ENCODE measurements around the gene NOX5.
"Not testable (repeated sequence)": the region's sequence is repeated elsewhere in the genome, so short reads cannot be mapped to it uniquely, and the experiment has no call there.

The NOX5 gene, protein sequence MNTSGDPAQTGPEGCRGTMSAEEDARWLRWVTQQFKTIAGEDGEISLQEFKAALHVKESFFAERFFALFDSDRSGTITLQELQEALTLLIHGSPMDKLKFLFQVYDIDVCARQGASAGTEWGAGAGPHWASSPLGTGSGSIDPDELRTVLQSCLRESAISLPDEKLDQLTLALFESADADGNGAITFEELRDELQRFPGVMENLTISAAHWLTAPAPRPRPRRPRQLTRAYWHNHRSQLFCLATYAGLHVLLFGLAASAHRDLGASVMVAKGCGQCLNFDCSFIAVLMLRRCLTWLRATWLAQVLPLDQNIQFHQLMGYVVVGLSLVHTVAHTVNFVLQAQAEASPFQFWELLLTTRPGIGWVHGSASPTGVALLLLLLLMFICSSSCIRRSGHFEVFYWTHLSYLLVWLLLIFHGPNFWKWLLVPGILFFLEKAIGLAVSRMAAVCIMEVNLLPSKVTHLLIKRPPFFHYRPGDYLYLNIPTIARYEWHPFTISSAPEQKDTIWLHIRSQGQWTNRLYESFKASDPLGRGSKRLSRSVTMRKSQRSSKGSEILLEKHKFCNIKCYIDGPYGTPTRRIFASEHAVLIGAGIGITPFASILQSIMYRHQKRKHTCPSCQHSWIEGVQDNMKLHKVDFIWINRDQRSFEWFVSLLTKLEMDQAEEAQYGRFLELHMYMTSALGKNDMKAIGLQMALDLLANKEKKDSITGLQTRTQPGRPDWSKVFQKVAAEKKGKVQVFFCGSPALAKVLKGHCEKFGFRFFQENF

DNA sequence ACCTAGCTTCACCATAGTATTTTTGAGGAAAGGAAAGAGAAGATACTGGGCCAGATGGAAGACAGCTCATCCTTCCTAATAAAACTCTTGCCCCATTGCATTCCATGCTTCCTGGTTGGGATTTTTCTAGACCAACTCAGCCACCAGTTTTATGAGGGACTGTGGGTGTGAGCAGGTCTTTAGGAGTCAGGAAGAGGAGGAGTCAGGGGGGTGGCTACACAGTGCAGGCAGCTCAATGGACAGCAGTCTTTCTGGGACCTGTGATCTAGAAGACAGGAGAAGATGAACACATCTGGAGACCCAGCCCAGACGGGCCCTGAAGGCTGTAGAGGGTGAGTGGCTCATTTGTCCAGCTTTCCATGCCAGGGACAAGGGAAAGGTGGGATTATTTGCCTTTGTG, at the start of gene NOX5:
Gene NOX5 (plus strand): TSS at position 242 of the 400 bp plus-strand sequence. CDS start 41 bp downstream, at position 283.
- no peak within 1 kb of the TSS for H3K9ac ChIP-seq (ENCODE audit: low read length)
- DNase-seq (ENCODE audit: low read depth), result no peak
- no peaks in the 10 kb centered on the region for H3K9me3 ChIP-seq (ENCODE audit: control insufficient read depth, low read length)
- H3K27me3 ChIP-seq (replicated peaks; ENCODE audit: control insufficient read depth, insufficient read depth, low read length), result peaks cover 2% of the 10 kb centered on the region
- H3K36me3 ChIP-seq (ENCODE audit: control insufficient read depth, insufficient read depth, low read length, severe bottlenecking), result no peaks in the 10 kb centered on the region
- H3K4me1 ChIP-seq (ENCODE audit: control insufficient read depth, insufficient read depth, low read length), result peaks cover 17% of the 10 kb centered on the region
- no peak within 1 kb of the TSS for H3K4me3 ChIP-seq (ENCODE audit: low read length)

GRCh38 chr15:68966996-68967395, 47.5 kb upstream of the NOX5 start:
- no peak for DNase-seq (ENCODE audit: low read depth)
- Histone ChIP-seq H3K36me3 (ENCODE audit: control insufficient read depth, insufficient read depth, low read length, severe bottlenecking) (no peaks in the 10 kb centered on the region), H3K9ac (ENCODE audit: low read length) (no peak overlapping the region), H3K4me3 (ENCODE audit: low read length) (no peak overlapping the region), H3K27me3 (replicated peaks; ENCODE audit: control insufficient read depth, insufficient read depth, low read length) (peaks cover 10% of the 10 kb centered on the region), H3K9me3 (ENCODE audit: control insufficient read depth, low read length) (peaks cover 33% of the 10 kb centered on the region), H3K4me1 (ENCODE audit: control insufficient read depth, insufficient read depth, low read length) (no peaks in the 10 kb centered on the region)

DNA sequence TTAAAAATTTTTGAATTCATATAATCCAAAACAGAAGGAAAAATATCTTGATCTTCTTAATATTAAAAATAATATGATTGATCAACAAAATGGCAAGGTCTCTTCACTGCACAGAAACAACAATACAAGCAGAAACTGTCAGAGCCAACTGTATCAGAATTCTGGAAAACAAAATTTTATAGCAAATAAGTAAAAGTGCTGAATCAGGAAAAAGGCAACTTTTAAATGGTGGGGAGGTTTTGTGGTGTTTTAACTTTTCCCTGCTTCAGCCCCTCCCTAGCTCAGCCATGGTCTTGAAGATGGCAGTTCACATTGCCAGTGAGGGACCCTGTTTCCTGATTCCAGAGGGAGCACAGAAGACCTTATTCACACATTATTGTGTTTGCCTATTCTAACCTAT, 46.5 kb upstream of the NOX5 start:
- Histone ChIP-seq H3K9ac (ENCODE audit: low read length) (no peak overlapping the region), H3K9me3 (ENCODE audit: control insufficient read depth, low read length) (peaks cover 33% of the 10 kb centered on the region), H3K4me1 (ENCODE audit: control insufficient read depth, insufficient read depth, low read length) (no peaks in the 10 kb centered on the region), H3K36me3 (ENCODE audit: control insufficient read depth, insufficient read depth, low read length, severe bottlenecking) (no peaks in the 10 kb centered on the region), H3K27me3 (replicated peaks; ENCODE audit: control insufficient read depth, insufficient read depth, low read length) (peaks cover 3% of the 10 kb centered on the region), H3K4me3 (ENCODE audit: low read length) (no peak overlapping the region)
- no peak for DNase-seq (ENCODE audit: low read depth)

DNA sequence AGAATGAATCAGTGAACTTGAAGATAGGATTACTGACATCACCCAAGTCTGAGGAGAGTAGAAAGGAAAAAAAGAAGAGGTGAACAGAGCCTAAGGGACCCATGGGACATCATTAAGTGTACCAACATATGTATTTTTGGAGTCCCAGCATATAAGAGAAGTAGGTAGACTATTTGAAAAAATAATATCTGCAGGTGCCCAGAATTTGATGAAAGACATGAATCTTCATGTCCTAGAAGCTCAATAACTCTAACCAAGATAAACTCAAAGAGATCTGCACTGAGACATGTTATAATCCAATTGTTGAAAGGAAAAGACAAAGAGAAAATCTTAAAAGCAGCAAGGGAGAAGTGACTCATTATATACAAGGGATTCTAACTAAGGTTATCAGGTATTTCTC, 45.2 kb upstream of the NOX5 start:
- no peak overlapping the region for H3K9ac ChIP-seq (ENCODE audit: low read length)
- peaks cover 3% of the 10 kb centered on the region for H3K27me3 ChIP-seq (replicated peaks; ENCODE audit: control insufficient read depth, insufficient read depth, low read length)
- DNase-seq (ENCODE audit: low read depth), result no peak
- H3K9me3 ChIP-seq (ENCODE audit: control insufficient read depth, low read length), result peaks cover 33% of the 10 kb centered on the region
- no peak overlapping the region for H3K4me3 ChIP-seq (ENCODE audit: low read length)
- H3K36me3 ChIP-seq (ENCODE audit: control insufficient read depth, insufficient read depth, low read length, severe bottlenecking), result no peaks in the 10 kb centered on the region
- H3K4me1 ChIP-seq (ENCODE audit: control insufficient read depth, insufficient read depth, low read length), result no peaks in the 10 kb centered on the region

- Histone ChIP-seq H3K36me3 (ENCODE audit: control insufficient read depth, insufficient read depth, low read length, severe bottlenecking) (no peaks in the 10 kb centered on the region), H3K9me3 (ENCODE audit: control insufficient read depth, low read length) (peaks cover 30% of the 10 kb centered on the region), H3K4me1 (ENCODE audit: control insufficient read depth, insufficient read depth, low read length) (no peaks in the 10 kb centered on the region), H3K27me3 (replicated peaks; ENCODE audit: control insufficient read depth, insufficient read depth, low read length) (no peaks in the 10 kb centered on the region), H3K9ac (ENCODE audit: low read length) (no peak overlapping the region), H3K4me3 (ENCODE audit: low read length) (no peak overlapping the region)
- DNase-seq (ENCODE audit: low read depth), result no peak
These were observed 42.1 kb upstream of the NOX5 start for GRCh38 chr15:68972201-68973065.

DNA sequence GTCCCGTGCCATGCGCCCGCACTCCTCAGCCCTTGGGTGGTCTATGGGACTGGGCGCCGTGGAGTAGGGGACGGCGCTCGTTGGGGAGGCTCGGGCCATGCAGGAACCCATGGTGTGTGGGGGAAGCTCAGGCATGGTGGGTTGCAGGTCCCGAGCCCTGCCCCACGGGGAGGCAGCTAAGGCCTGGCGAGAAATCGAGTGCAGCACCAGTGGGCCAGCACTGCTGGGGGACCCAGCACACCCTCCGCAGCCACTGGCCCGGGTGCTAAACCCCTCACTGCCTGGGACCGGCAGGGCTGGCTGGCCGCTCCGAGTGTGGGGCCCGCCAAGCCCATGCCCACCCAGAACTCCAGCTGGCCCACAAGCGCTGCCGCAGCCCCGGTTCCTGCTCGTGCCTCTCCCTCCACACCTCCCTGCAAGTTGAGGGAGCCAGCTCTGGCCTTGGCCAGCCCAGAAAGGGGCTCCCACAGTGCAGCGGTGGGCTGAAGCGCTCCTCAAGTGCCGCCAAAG, 38.8 kb upstream of the NOX5 start:
- DNase-seq (ENCODE audit: low read depth); H3K9me3 ChIP-seq (ENCODE audit: control insufficient read depth, low read length); H3K9ac ChIP-seq (ENCODE audit: low read length); H3K4me1 ChIP-seq (ENCODE audit: control insufficient read depth, insufficient read depth, low read length); H3K27me3 ChIP-seq (replicated peaks; ENCODE audit: control insufficient read depth, insufficient read depth, low read length); H3K36me3 ChIP-seq (ENCODE audit: control insufficient read depth, insufficient read depth, low read length, severe bottlenecking); H3K4me3 ChIP-seq (ENCODE audit: low read length): not testable (repeated sequence)

GRCh38 chr15:68977426-68977825, 37.1 kb upstream of the NOX5 start:
- not testable (repeated sequence) for H3K9ac ChIP-seq (ENCODE audit: low read length); H3K9me3 ChIP-seq (ENCODE audit: control insufficient read depth, low read length); H3K36me3 ChIP-seq (ENCODE audit: control insufficient read depth, insufficient read depth, low read length, severe bottlenecking); DNase-seq (ENCODE audit: low read depth); H3K4me3 ChIP-seq (ENCODE audit: low read length); H3K4me1 ChIP-seq (ENCODE audit: control insufficient read depth, insufficient read depth, low read length)
- H3K27me3 ChIP-seq (replicated peaks; ENCODE audit: control insufficient read depth, insufficient read depth, low read length), result peaks cover 13% of the 10 kb centered on the region

DNA sequence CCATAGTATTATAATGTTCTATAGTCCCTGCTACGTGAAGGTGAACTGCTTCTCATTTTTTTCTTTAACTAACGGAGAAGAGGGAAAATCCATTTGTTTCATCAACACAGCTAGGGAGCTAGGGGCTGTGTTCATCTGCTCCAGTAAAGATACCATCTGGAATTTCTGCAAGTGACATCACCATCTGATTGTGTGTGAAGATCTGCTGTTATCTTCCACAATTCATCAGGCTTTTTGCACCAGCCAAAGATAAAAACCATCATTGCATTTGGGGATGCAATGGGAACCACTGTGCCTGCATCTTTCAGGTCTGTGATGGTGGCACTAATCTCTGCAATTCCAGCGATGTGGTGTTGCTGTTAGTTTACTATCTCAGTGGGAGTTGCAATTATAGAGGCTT, 35.5 kb upstream of the NOX5 start:
- no peaks in the 10 kb centered on the region for H3K9me3 ChIP-seq (ENCODE audit: control insufficient read depth, low read length)
- no peak overlapping the region for H3K9ac ChIP-seq (ENCODE audit: low read length)
- H3K4me3 ChIP-seq (ENCODE audit: low read length), result no peak overlapping the region
- DNase-seq (ENCODE audit: low read depth), result no peak
- H3K36me3 ChIP-seq (ENCODE audit: control insufficient read depth, insufficient read depth, low read length, severe bottlenecking), result no peaks in the 10 kb centered on the region
- no peaks in the 10 kb centered on the region for H3K4me1 ChIP-seq (ENCODE audit: control insufficient read depth, insufficient read depth, low read length)
- H3K27me3 ChIP-seq (replicated peaks; ENCODE audit: control insufficient read depth, insufficient read depth, low read length), result peaks cover 13% of the 10 kb centered on the region

DNA sequence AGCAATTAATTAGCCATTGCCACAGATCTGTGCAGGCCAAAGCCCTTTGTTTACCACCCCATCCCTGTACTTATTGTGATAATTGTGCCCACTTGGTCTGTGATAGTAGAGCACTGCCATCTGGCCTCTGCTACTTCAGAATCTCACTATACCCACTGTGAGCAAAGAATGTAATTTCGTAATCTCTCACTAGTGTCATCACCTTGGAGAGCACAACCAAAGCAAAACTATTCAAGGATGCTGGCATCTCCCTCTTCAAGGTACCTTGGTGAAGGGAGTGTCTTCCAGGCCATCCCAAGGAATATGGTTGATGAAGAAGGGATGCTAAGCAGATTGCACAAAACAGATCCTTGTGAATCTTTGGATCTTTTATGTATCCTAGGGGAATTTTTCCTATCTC, 34.7 kb upstream of the NOX5 start:
- Histone ChIP-seq H3K4me1 (ENCODE audit: control insufficient read depth, insufficient read depth, low read length) (no peaks in the 10 kb centered on the region), H3K4me3 (ENCODE audit: low read length) (no peak overlapping the region), H3K9ac (ENCODE audit: low read length) (no peak overlapping the region), H3K9me3 (ENCODE audit: control insufficient read depth, low read length) (no peaks in the 10 kb centered on the region), H3K36me3 (ENCODE audit: control insufficient read depth, insufficient read depth, low read length, severe bottlenecking) (no peaks in the 10 kb centered on the region), H3K27me3 (replicated peaks; ENCODE audit: control insufficient read depth, insufficient read depth, low read length) (peaks cover 13% of the 10 kb centered on the region)
- no peak for DNase-seq (ENCODE audit: low read depth)

- H3K9me3 ChIP-seq (ENCODE audit: control insufficient read depth, low read length), result no peaks in the 10 kb centered on the region
These were observed 33.7 kb upstream of the NOX5 start for GRCh38 chr15:68980786-68981185.

DNA sequence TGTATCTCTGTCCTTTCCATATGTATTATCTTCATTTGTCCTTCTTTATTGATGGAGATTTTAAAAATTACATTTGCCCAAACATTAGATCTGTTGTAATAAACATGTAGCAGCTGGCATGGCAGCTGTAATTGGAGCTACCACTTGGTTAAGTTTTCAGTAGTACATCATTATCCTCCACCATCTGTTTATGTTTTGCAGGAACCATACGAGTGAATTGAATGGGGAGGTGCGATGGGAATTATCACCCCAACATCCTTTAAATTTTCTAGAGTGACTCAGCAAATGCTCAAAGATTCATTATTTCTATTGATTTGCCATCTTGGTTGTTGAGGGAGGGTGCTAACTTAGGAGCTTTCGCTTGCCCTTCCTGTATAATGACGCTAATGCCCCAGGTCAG, 32.6 kb upstream of the NOX5 start:
- H3K4me1 ChIP-seq (ENCODE audit: control insufficient read depth, insufficient read depth, low read length), result no peaks in the 10 kb centered on the region
- H3K36me3 ChIP-seq (ENCODE audit: control insufficient read depth, insufficient read depth, low read length, severe bottlenecking), result no peaks in the 10 kb centered on the region
- no peaks in the 10 kb centered on the region for H3K9me3 ChIP-seq (ENCODE audit: control insufficient read depth, low read length)
- no peak overlapping the region for H3K9ac ChIP-seq (ENCODE audit: low read length)
- DNase-seq (ENCODE audit: low read depth), result no peak
- peaks cover 19% of the 10 kb centered on the region for H3K27me3 ChIP-seq (replicated peaks; ENCODE audit: control insufficient read depth, insufficient read depth, low read length)
- H3K4me3 ChIP-seq (ENCODE audit: low read length), result no peak overlapping the region

More at GRCh38 chr15:68980786-68981185, 33.7 kb upstream of the NOX5 start:
- H3K4me1 ChIP-seq (ENCODE audit: control insufficient read depth, insufficient read depth, low read length), result no peaks in the 10 kb centered on the region
- H3K9ac ChIP-seq (ENCODE audit: low read length), result no peak overlapping the region
- H3K4me3 ChIP-seq (ENCODE audit: low read length), result no peak overlapping the region
- H3K27me3 ChIP-seq (replicated peaks; ENCODE audit: control insufficient read depth, insufficient read depth, low read length), result peaks cover 13% of the 10 kb centered on the region
- no peaks in the 10 kb centered on the region for H3K36me3 ChIP-seq (ENCODE audit: control insufficient read depth, insufficient read depth, low read length, severe bottlenecking)
- no peak for DNase-seq (ENCODE audit: low read depth)
